ENCODE data around the gene GRAMD1C.

DNA sequence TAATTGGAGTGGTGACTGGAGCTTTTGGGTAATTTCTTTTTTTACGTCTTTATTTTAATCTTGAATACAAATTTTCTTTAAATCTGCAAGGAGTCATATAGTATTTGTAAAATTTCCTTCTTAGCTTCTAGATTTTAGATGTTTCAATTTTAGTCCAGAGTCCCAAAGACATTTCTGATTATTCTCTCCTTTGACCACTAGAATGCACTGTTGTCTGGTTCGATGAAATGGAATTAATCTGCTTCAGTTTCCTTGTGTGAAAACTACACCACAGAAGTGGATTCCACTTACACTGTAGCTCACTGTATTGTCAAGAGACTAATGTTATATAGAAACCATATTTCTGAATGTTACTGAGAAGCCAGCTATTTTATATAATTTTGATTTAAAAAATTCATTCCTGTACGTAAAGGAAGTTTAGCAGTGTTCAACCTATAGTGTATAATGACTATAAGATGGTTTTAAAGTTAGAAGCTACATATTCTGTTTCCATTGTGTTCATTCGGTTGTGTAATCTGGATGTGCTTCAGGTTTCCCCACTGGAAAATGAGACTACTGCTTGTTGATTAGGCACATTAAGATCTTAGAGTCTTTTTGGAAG is 6.1 kb downstream of the GRAMD1C start:
- TF ChIP-seq GATA2 (IDR thresholded peaks at IDR 0.05; ENCODE audit: low read depth, low read length) = no peak
- no peak for TF ChIP-seq GATA3 (IDR thresholded peaks at IDR 0.05; ENCODE audit: low read depth, low read length)

All from SH-SY5Y (cell line).